Coronary artery (tissue), 2 donors: Measurements from ENCODE around the gene DYNC1H1.

Source experiments
- DNase-seq: peaks from one replicate; pipeline ENCODE4 v3.0.0-alpha.2; 2017; ENCODE audit warnings: low spot score
- H3K27ac ChIP-seq, 2 donors: fragments of 200-600 bp; sonication (generic); one replicate each; pipeline ENCODE4 v1.5.1; 2016 to 2019
- H3K4me3 ChIP-seq: fragments of 200-600 bp; sonication (generic); 2 replicates; pipeline ENCODE4 v1.5.1; 2016; ENCODE audit warnings: mild to moderate bottlenecking, moderate library complexity
- CTCF ChIP-seq: fragments of 200-600 bp; sonication (generic); IDR thresholded peaks from one replicate; pipeline ENCODE4 v1.5.1; 2019; ENCODE audit warnings: antibody characterized with exemption

Gene DYNC1H1

GRCh38 chr14:102044566-102044965, 80.2 kb downstream of the DYNC1H1 start:
- no peak for DNase-seq
- H3K4me3 ChIP-seq = no peak overlapping the region
- TF ChIP-seq CTCF = no peak
- H3K27ac ChIP-seq = peak overlapping the region in 1 of 2 donors; percentile 3

- no peak overlapping the region for H3K4me3 ChIP-seq
- DNase-seq = peak; percentile 94
- peak overlapping the region in 1 of 2 donors; percentile 29 for H3K27ac ChIP-seq
- TF ChIP-seq CTCF = peak; percentile 44
Measured at GRCh38 chr14:102046337-102047278, 82.2 kb downstream of the DYNC1H1 start.

GRCh38 chr14:102047808-102048540, 83.6 kb downstream of the DYNC1H1 start:
- TF ChIP-seq CTCF = no peak
- no peak overlapping the region for H3K4me3 ChIP-seq
- H3K27ac ChIP-seq = no peak overlapping the region
- DNase-seq = no peak

- no peak for DNase-seq
- Histone ChIP-seq H3K27ac (no peak overlapping the region), H3K4me3 (no peak overlapping the region)
- TF ChIP-seq CTCF = no peak
Measured at GRCh38 chr14:102049258-102050025, 85.1 kb downstream of the DYNC1H1 start.

GRCh38 chr14:102050026-102050405, 85.6 kb downstream of the DYNC1H1 start:
- no peak for DNase-seq
- H3K4me3 ChIP-seq = no peak overlapping the region
- no peak overlapping the region for H3K27ac ChIP-seq
- TF ChIP-seq CTCF = no peak

- Histone ChIP-seq H3K27ac (no peak overlapping the region), H3K4me3 (no peak overlapping the region)
- no peak for TF ChIP-seq CTCF
- no peak for DNase-seq
Measured at GRCh38 chr14:102050625-102051024, 86.3 kb downstream of the DYNC1H1 start.
